ENCODE measurements around the gene ELP5. TPM values are rescaled to one million over a fixed set of nuclear protein-coding genes. Genes with fewer than 3 reads are reported as not detected.

Gene ELP5
- total and polyA plus RNA-seq, 2 experiments from 2014 or later: 30.6 to 49.6 TPM

GRCh38 chr17:7218758-7219157 is 33.3 kb upstream of the ELP5 start:
- Histone ChIP-seq H3K9me2 (replicated peaks; ENCODE audit: insufficient read depth) (no peaks in the 10 kb centered on the region), H3K4me1 (ENCODE audit: insufficient read depth) (peaks cover 39% of the 10 kb centered on the region), H3K36me3 (replicated peaks; ENCODE audit: insufficient read depth, low read depth) (no peaks in the 10 kb centered on the region), H3K27me3 (no peaks in the 10 kb centered on the region), H3K4me3 (no peak overlapping the region), H3K27ac (peak overlapping the region; percentile 99), H2AFZ (no peak overlapping the region), H3K4me2 (peak overlapping the region; percentile 80), H3K9me3 (ENCODE audit: low read depth) (no peaks in the 10 kb centered on the region), H3K79me2 (peaks cover 39% of the 10 kb centered on the region), H4K20me1 (ENCODE audit: insufficient read depth, poor library complexity, severe bottlenecking) (no peaks in the 10 kb centered on the region)
- WGBS (ENCODE audit: low lambda C conversion rate, missing lambda C conversion rate): 39% methylated on average over 6 of the region's 6 CpGs
- TF ChIP-seq EZH2 (IDR thresholded peaks at IDR 0.05; ENCODE audit: borderline replicate concordance) (no peak), EZH2phosphoT487 (IDR thresholded peaks at IDR 0.05; ENCODE audit: low read depth, severe bottlenecking, unreplicated experiment) (no peak)
- DNase-seq (ENCODE audit: low spot score): no peak

GRCh38 chr17:7219229-7219811 is 32.7 kb upstream of the ELP5 start:
- H4K20me1 ChIP-seq (ENCODE audit: insufficient read depth, poor library complexity, severe bottlenecking): no peaks in the 10 kb centered on the region
- WGBS (ENCODE audit: low lambda C conversion rate, missing lambda C conversion rate): 20% methylated on average over 12 of the region's 12 CpGs

GRCh38 chr17:7219812-7220592 is 32.0 kb upstream of the ELP5 start, which contains the start of the genes ACADVL and DLG4:
Gene ACADVL, plus strand, starts transcription at chr17:7219938. Its CDS starts 47 bp downstream, at chr17:7219985.
Gene DLG4, minus strand, starts transcription at chr17:7219836.
- no peaks in the 10 kb centered on the region for H3K9me2 ChIP-seq (replicated peaks; ENCODE audit: insufficient read depth)
- TF ChIP-seq EZH2 (IDR thresholded peaks at IDR 0.05; ENCODE audit: borderline replicate concordance) (no peak), CTCF (IDR thresholded peaks at IDR 0.05; ENCODE audit: poor library complexity) (no peak), EZH2phosphoT487 (IDR thresholded peaks at IDR 0.05; ENCODE audit: low read depth, severe bottlenecking, unreplicated experiment) (no peak)
- under 1% methylated on average over 46 of the region's 63 CpGs for WGBS (ENCODE audit: low lambda C conversion rate, missing lambda C conversion rate)
- no peaks in the 10 kb centered on the region for H3K9me3 ChIP-seq (ENCODE audit: low read depth)
- no peaks in the 10 kb centered on the region for H3K36me3 ChIP-seq (replicated peaks; ENCODE audit: insufficient read depth, low read depth)
- peak within 1 kb of the TSS; percentile 54 for H2AFZ ChIP-seq
- H3K79me2 ChIP-seq: peaks cover 38% of the 10 kb centered on the region
- no peaks in the 10 kb centered on the region for H3K27me3 ChIP-seq
- peak within 1 kb of the TSS; percentile 80 for H3K4me2 ChIP-seq
- peak within 1 kb of the TSS; percentile 99 for H3K27ac ChIP-seq
- H3K4me3 ChIP-seq: peak within 1 kb of the TSS; percentile 47
- peak; percentile 95 for DNase-seq (ENCODE audit: low spot score)
- no peaks in the 10 kb centered on the region for H4K20me1 ChIP-seq (ENCODE audit: insufficient read depth, poor library complexity, severe bottlenecking)
- H3K4me1 ChIP-seq (ENCODE audit: insufficient read depth): peaks cover 39% of the 10 kb centered on the region

More at GRCh38 chr17:7219229-7219811, 32.7 kb upstream of the ELP5 start:
- H3K9me2 ChIP-seq (replicated peaks; ENCODE audit: insufficient read depth): no peaks in the 10 kb centered on the region
- H2AFZ ChIP-seq: peak overlapping the region; percentile 54
- H3K27me3 ChIP-seq: no peaks in the 10 kb centered on the region
- peak overlapping the region; percentile 80 for H3K4me2 ChIP-seq
- no peaks in the 10 kb centered on the region for H3K9me3 ChIP-seq (ENCODE audit: low read depth)
- no peak for TF ChIP-seq CTCF (IDR thresholded peaks at IDR 0.05; ENCODE audit: poor library complexity)
- no peak for TF ChIP-seq EZH2phosphoT487 (IDR thresholded peaks at IDR 0.05; ENCODE audit: low read depth, severe bottlenecking, unreplicated experiment)
- TF ChIP-seq EZH2 (IDR thresholded peaks at IDR 0.05; ENCODE audit: borderline replicate concordance): no peak
- no peak overlapping the region for H3K4me3 ChIP-seq
- peaks cover 38% of the 10 kb centered on the region for H3K79me2 ChIP-seq
- no peaks in the 10 kb centered on the region for H3K36me3 ChIP-seq (replicated peaks; ENCODE audit: insufficient read depth, low read depth)
- DNase-seq (ENCODE audit: low spot score): no peak
- peak overlapping the region; percentile 99 for H3K27ac ChIP-seq
- H3K4me1 ChIP-seq (ENCODE audit: insufficient read depth): peaks cover 39% of the 10 kb centered on the region
